ENCODE data around the gene RPGRIP1L. TPM values are rescaled to one million over a fixed set of nuclear protein-coding genes. Genes with fewer than 3 reads are reported as not detected.

RPGRIP1L gene
- total and polyA plus RNA-seq, 2 donors (not counting 1 experiment from before 2014, with no cell fraction given), result 7.4 to 13.0 TPM

- H2AFZ ChIP-seq (ENCODE audit: low read length), result no peak overlapping the region
- H3K27me3 ChIP-seq (ENCODE audit: control insufficient read depth, insufficient read depth, low read length), result no peaks in the 10 kb centered on the region
Observed at GRCh38 chr16:53558710-53559109, 144.9 kb downstream of the RPGRIP1L start.

GRCh38 chr16:53556521-53556920 lies 147.1 kb downstream of the RPGRIP1L start:
- H3K27ac ChIP-seq (ENCODE audit: insufficient read depth, low read length), result no peak overlapping the region
- H4K20me1 ChIP-seq (ENCODE audit: control insufficient read depth, extremely low read depth, insufficient read depth, low read length), result no peaks in the 10 kb centered on the region
- no peaks in the 10 kb centered on the region for H3K9me3 ChIP-seq (ENCODE audit: control insufficient read depth, insufficient read depth, low read depth, low read length)
- no peaks in the 10 kb centered on the region for H3K79me2 ChIP-seq (ENCODE audit: control insufficient read depth, insufficient read depth, low read length)
- no peak overlapping the region for H3K4me3 ChIP-seq (replicated peaks in 1 of 4; ENCODE audit: control extremely low read depth in 1 of 4, insufficient read depth in 1 of 4, low read depth in 3 of 4, low read length in 4 of 4)
- no peaks in the 10 kb centered on the region for H3K4me1 ChIP-seq (ENCODE audit: control insufficient read depth, extremely low read depth, insufficient read depth, low read length)
- TF ChIP-seq EZH2 (IDR thresholded peaks at IDR 0.05; ENCODE audit: low read length, missing control alignments) (no peak), CTCF (conservative IDR thresholded peaks at IDR 0.05 in 1 of 2, IDR thresholded peaks at IDR 0.05 in 1 of 2; ENCODE audit: low read depth in 1 of 2, low read length in 2 of 2) (no peak)
- H3K9ac ChIP-seq (ENCODE audit: insufficient read depth, low read length), result no peak overlapping the region
- no peaks in the 10 kb centered on the region for H3K27me3 ChIP-seq (ENCODE audit: control insufficient read depth, insufficient read depth, low read length)
- H3K36me3 ChIP-seq (ENCODE audit: control insufficient read depth, insufficient read depth, low read length), result no peaks in the 10 kb centered on the region
- H3K4me2 ChIP-seq (ENCODE audit: extremely low read depth, insufficient read depth, low read length), result no peak overlapping the region
- no peak overlapping the region for H2AFZ ChIP-seq (ENCODE audit: low read length)
- no peak for DNase-seq (ENCODE audit: low read depth in 2 of 2)

More at GRCh38 chr16:53558710-53559109, 144.9 kb downstream of the RPGRIP1L start:
- Histone ChIP-seq H3K4me3 (replicated peaks in 1 of 4; ENCODE audit: control extremely low read depth in 1 of 4, insufficient read depth in 1 of 4, low read depth in 3 of 4, low read length in 4 of 4) (no peak overlapping the region), H3K79me2 (ENCODE audit: control insufficient read depth, insufficient read depth, low read length) (no peaks in the 10 kb centered on the region), H3K36me3 (ENCODE audit: control insufficient read depth, insufficient read depth, low read length) (no peaks in the 10 kb centered on the region), H3K4me1 (ENCODE audit: control insufficient read depth, extremely low read depth, insufficient read depth, low read length) (no peaks in the 10 kb centered on the region), H3K4me2 (ENCODE audit: extremely low read depth, insufficient read depth, low read length) (no peak overlapping the region), H4K20me1 (ENCODE audit: control insufficient read depth, extremely low read depth, insufficient read depth, low read length) (no peaks in the 10 kb centered on the region), H3K9ac (ENCODE audit: insufficient read depth, low read length) (no peak overlapping the region), H3K27ac (ENCODE audit: insufficient read depth, low read length) (no peak overlapping the region), H3K9me3 (ENCODE audit: control insufficient read depth, insufficient read depth, low read depth, low read length) (no peaks in the 10 kb centered on the region)
- TF ChIP-seq EZH2 (IDR thresholded peaks at IDR 0.05; ENCODE audit: low read length, missing control alignments) (no peak), CTCF (conservative IDR thresholded peaks at IDR 0.05 in 1 of 2, IDR thresholded peaks at IDR 0.05 in 1 of 2; ENCODE audit: low read depth in 1 of 2, low read length in 2 of 2) (no peak)
- DNase-seq (ENCODE audit: low read depth in 2 of 2), result no peak

- TF ChIP-seq CTCF (conservative IDR thresholded peaks at IDR 0.05 in 1 of 2, IDR thresholded peaks at IDR 0.05 in 1 of 2; ENCODE audit: low read depth in 1 of 2, low read length in 2 of 2) (peak; percentile 79 to 83), EZH2 (IDR thresholded peaks at IDR 0.05; ENCODE audit: low read length, missing control alignments) (no peak)
- Histone ChIP-seq H3K36me3 (ENCODE audit: control insufficient read depth, insufficient read depth, low read length) (no peaks in the 10 kb centered on the region), H3K4me1 (ENCODE audit: control insufficient read depth, extremely low read depth, insufficient read depth, low read length) (no peaks in the 10 kb centered on the region), H3K9ac (ENCODE audit: insufficient read depth, low read length) (no peak overlapping the region), H3K27me3 (ENCODE audit: control insufficient read depth, insufficient read depth, low read length) (no peaks in the 10 kb centered on the region), H4K20me1 (ENCODE audit: control insufficient read depth, extremely low read depth, insufficient read depth, low read length) (no peaks in the 10 kb centered on the region), H3K4me3 (replicated peaks in 1 of 4; ENCODE audit: control extremely low read depth in 1 of 4, insufficient read depth in 1 of 4, low read depth in 3 of 4, low read length in 4 of 4) (no peak overlapping the region), H3K9me3 (ENCODE audit: control insufficient read depth, insufficient read depth, low read depth, low read length) (no peaks in the 10 kb centered on the region), H3K27ac (ENCODE audit: insufficient read depth, low read length) (no peak overlapping the region), H3K79me2 (ENCODE audit: control insufficient read depth, insufficient read depth, low read length) (no peaks in the 10 kb centered on the region), H3K4me2 (ENCODE audit: extremely low read depth, insufficient read depth, low read length) (peak overlapping the region; percentile 37), H2AFZ (ENCODE audit: low read length) (no peak overlapping the region)
- DNase-seq (ENCODE audit: low read depth in 2 of 2), result peak; percentile 68 to 89
Observed at GRCh38 chr16:53549970-53550690, 153.5 kb downstream of the RPGRIP1L start.

Other genes starting within 250 kb of the RPGRIP1L start
- gene AKTIP, start 200.7 kb downstream of the RPGRIP1L start, total RNA-seq, result 16.7 and 21.3 TPM in 2 replicates
- 23.2 and 28.0 TPM in 2 replicates for gene AKTIP, start 200.7 kb downstream of the RPGRIP1L start, polyA plus RNA-seq
- 42.9 and 61.1 TPM in 2 replicates for gene FTO, start 297 bp upstream of the RPGRIP1L start, total RNA-seq
- gene FTO, start 297 bp upstream of the RPGRIP1L start, polyA plus RNA-seq, result 97.6 and 117 TPM in 2 replicates

Measured in fibroblast of lung (primary cell).